OCI-LY3 (cell line): ENCODE data around the gene PIAS4.

Source experiments
- EZH2phosphoT487 ChIP-seq: fragments of 200-600 bp; shearing (Covaris generic); IDR thresholded peaks from 2 replicates; pipeline ENCODE4 v1.6.1; 2018; ENCODE audit warnings: antibody characterized with exemption, mixed run types, low read depth
- TF ChIP-seq, protein P1 (sequence below): fragments of 200-600, 300-600 bp; sonication (generic); IDR thresholded peaks from 2 replicates; pipeline ENCODE4 v1.5.1; 2014; ENCODE audit warnings: antibody characterized with exemption, low read length, low read depth

DNA sequence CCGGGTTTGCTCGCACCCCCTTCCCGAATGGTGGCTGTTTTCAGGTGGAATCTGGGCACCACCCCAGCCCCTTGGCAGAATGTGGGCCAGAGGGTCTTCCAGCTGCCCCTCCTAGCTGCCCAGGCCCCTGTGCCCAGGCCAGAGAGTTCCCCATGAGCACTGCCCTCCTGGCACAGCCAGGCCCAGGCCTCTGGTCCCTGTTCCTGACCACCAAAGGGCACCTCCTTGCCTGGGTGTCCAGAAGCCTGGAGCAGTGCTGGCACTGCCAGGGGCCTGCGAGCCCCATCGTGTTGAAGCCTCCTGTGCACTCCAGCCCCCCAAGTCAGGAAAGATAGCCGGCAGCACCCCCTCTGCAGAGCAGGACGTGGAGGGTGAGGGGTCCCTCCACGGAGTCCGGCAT lies 23.4 kb downstream of the PIAS4 start:
- TF ChIP-seq, protein P1, sequence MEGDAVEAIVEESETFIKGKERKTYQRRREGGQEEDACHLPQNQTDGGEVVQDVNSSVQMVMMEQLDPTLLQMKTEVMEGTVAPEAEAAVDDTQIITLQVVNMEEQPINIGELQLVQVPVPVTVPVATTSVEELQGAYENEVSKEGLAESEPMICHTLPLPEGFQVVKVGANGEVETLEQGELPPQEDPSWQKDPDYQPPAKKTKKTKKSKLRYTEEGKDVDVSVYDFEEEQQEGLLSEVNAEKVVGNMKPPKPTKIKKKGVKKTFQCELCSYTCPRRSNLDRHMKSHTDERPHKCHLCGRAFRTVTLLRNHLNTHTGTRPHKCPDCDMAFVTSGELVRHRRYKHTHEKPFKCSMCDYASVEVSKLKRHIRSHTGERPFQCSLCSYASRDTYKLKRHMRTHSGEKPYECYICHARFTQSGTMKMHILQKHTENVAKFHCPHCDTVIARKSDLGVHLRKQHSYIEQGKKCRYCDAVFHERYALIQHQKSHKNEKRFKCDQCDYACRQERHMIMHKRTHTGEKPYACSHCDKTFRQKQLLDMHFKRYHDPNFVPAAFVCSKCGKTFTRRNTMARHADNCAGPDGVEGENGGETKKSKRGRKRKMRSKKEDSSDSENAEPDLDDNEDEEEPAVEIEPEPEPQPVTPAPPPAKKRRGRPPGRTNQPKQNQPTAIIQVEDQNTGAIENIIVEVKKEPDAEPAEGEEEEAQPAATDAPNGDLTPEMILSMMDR: no peak
- no peak for TF ChIP-seq EZH2phosphoT487
